ENCODE data around the gene LRRTM4.

LRRTM4 gene

GRCh38 chr2:77201755-77202154, 320.4 kb downstream of the LRRTM4 start:
- TF ChIP-seq CTCF (IDR thresholded peaks at IDR 0.05; ENCODE audit: extremely low read depth, insufficient read depth, missing control alignments) = no peak
- no peak for DNase-seq (ENCODE audit: low spot score)
- in situ Hi-C loops (cut with MboI; ENCODE audit: low pct_unique_long_range_greater_than_20kb, low sequenced_read_pairs, unreplicated experiment) = no loop called here

- no peak for TF ChIP-seq CTCF (IDR thresholded peaks at IDR 0.05; ENCODE audit: extremely low read depth, insufficient read depth, missing control alignments)
- DNase-seq (ENCODE audit: low spot score) = no peak
- in situ Hi-C loops (cut with MboI; ENCODE audit: low pct_unique_long_range_greater_than_20kb, low sequenced_read_pairs, unreplicated experiment) = no loop called here
Measured at GRCh38 chr2:77199411-77199810, 322.8 kb downstream of the LRRTM4 start.

GRCh38 chr2:77193858-77194448, 328.2 kb downstream of the LRRTM4 start:
- TF ChIP-seq CTCF (IDR thresholded peaks at IDR 0.05; ENCODE audit: extremely low read depth, insufficient read depth, missing control alignments) = no peak
- DNase-seq (ENCODE audit: low spot score) = no peak
- in situ Hi-C loops (cut with MboI; ENCODE audit: low pct_unique_long_range_greater_than_20kb, low sequenced_read_pairs, unreplicated experiment) = no loop called here

GRCh38 chr2:77192811-77193289, 329.3 kb downstream of the LRRTM4 start:
- in situ Hi-C loops (cut with MboI; ENCODE audit: low pct_unique_long_range_greater_than_20kb, low sequenced_read_pairs, unreplicated experiment) = no loop called here
- TF ChIP-seq CTCF (IDR thresholded peaks at IDR 0.05; ENCODE audit: extremely low read depth, insufficient read depth, missing control alignments) = no peak
- DNase-seq (ENCODE audit: low spot score) = no peak

GRCh38 chr2:77191665-77192064, 330.5 kb downstream of the LRRTM4 start:
- in situ Hi-C loops (cut with MboI; ENCODE audit: low pct_unique_long_range_greater_than_20kb, low sequenced_read_pairs, unreplicated experiment) = no loop called here
- DNase-seq (ENCODE audit: low spot score) = no peak
- TF ChIP-seq CTCF (IDR thresholded peaks at IDR 0.05; ENCODE audit: extremely low read depth, insufficient read depth, missing control alignments) = no peak

GRCh38 chr2:77190721-77191346, 331.3 kb downstream of the LRRTM4 start:
- TF ChIP-seq CTCF (IDR thresholded peaks at IDR 0.05; ENCODE audit: extremely low read depth, insufficient read depth, missing control alignments) = no peak
- in situ Hi-C loops (cut with MboI; ENCODE audit: low pct_unique_long_range_greater_than_20kb, low sequenced_read_pairs, unreplicated experiment) = no loop called here
- no peak for DNase-seq (ENCODE audit: low spot score)
